T follicular helper cell (primary cell): Measurements from ENCODE around the gene ATP2B2.
"Not testable (repeated sequence)": the region's sequence is repeated elsewhere in the genome, so short reads cannot be mapped to it uniquely, and the experiment has no call there.

Source experiments
- DNase-seq: peaks from one replicate; pipeline ENCODE4 v3.0.0-alpha.2; 2020; ENCODE audit warnings: low read depth

Gene ATP2B2

GRCh38 chr3:10382892-10383849, 122.2 kb downstream of the ATP2B2 start:
- DNase-seq, result no peak

DNA sequence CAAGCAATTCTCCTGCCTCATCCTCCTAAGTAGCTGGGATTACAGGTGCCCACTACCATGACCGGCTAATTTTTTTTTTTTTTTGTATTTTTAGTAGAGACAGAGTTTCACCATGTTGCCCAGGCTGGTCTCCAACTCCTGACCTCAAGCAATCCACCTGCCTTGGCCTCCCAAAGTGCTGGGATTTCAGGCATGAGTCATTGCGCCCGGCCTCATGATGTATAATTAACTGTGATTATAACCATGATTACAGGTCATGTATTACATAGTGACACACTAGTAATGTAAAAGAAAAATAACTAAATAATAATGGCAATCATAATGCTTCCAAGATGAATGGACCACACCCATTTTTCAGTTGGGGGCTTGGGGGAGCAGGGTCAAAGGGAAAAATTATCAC, 122.9 kb downstream of the ATP2B2 start:
- DNase-seq, result not testable (repeated sequence)

DNA sequence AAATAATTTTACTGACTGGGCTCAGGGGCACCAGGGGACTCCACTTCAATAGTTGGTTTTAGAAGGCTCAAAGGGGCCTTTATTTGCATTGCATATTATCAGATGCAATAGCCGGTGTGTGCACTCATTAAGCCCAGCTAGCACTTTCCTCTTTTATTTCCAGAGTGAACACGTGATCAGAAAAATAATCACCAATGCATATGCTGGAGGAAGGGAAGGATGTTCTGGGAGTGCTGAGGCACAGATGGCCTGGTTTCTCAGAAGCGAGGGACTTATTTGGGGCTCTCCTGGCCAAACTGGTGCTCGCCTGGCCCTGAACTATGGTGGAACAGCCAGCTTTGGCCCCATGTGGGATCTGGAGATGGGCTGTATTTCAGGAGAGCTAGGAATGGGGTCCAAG, 124.0 kb downstream of the ATP2B2 start:
- no peak for DNase-seq

- no peak for DNase-seq
Measured at GRCh38 chr3:10380906-10381305, 124.5 kb downstream of the ATP2B2 start.

DNA sequence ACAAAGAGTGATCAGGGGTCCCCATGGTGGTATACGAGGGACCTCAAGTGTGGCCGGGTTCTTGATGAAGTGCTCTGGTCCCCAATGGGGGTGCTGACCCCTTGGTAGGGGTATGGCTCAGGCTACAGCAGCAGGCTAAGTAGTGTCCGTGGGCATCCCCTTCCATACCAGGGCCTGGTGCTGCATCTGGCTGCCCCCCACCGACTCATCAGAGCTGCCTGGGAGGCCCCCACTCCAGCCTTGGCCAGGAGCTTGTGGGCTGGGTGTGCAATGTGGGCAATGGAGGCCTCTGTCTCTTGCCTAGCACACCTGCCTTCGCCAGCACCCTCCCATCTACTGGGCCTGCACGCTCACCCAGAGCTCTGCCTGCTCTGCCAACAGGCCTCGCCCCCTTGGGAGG, 125.4 kb downstream of the ATP2B2 start:
- DNase-seq, result no peak

DNA sequence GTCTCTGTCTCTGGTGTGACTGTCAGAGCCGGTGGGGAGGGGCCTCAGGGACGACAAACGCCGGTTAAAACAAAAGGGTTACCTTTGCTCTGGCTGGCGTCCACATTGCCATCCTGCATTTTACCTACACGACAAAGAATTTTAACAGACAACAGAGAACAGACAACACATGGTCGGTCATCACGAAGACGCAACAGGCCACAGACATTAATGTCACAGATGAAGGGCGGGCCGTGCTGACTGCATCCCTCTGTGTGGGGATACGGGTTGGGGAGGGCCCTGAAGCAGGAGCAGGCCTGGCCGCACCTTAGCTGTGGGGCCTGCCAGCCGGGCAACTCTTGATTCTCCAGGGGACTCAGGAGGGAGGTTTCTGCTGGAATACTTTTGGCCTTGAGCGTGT, 126.2 kb downstream of the ATP2B2 start:
- DNase-seq, result no peak

GRCh38 chr3:10378742-10379141, 126.6 kb downstream of the ATP2B2 start:
- no peak for DNase-seq

DNA sequence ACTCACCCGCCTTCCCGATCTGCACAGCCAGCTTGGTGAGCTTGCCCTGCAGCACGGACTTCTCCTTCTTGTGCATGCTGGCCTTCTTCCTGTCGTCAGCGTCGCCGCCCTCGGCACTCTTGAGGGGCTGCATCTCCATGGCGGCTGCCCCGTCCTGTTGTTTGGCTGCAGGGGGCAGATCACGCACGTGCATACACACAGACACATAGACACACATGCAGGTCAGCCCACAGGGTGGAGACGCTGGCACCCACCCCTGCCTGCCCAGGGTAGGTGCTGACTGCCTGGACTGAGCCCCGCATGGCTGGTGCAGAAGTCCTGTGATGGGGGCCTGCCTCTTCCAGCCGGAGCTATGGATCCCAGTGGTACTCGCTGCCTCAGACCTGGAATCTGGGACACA, 127.1 kb downstream of the ATP2B2 start:
- no peak for DNase-seq

- DNase-seq, result no peak
Measured at GRCh38 chr3:10377148-10377725, 128.1 kb downstream of the ATP2B2 start.

DNA sequence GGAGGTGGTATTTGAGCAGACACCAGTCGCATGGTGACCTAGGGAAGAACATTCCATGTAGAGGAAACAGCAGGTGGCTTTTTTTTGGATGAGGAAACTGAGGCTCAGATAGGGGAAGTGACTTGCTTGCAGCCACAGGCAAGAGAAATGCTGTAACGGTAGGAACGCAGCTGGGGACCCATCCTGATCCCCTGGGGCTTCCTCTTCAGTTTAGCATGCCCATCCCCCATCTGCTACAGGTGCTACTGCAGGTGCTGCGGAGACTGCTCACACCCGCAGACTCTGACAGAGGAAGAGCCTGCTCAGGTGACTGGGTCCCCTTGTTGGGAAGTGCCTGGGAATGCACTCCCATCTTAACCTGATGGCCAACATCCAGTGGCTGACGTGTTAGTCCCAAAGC, 129.0 kb downstream of the ATP2B2 start:
- no peak for DNase-seq

DNA sequence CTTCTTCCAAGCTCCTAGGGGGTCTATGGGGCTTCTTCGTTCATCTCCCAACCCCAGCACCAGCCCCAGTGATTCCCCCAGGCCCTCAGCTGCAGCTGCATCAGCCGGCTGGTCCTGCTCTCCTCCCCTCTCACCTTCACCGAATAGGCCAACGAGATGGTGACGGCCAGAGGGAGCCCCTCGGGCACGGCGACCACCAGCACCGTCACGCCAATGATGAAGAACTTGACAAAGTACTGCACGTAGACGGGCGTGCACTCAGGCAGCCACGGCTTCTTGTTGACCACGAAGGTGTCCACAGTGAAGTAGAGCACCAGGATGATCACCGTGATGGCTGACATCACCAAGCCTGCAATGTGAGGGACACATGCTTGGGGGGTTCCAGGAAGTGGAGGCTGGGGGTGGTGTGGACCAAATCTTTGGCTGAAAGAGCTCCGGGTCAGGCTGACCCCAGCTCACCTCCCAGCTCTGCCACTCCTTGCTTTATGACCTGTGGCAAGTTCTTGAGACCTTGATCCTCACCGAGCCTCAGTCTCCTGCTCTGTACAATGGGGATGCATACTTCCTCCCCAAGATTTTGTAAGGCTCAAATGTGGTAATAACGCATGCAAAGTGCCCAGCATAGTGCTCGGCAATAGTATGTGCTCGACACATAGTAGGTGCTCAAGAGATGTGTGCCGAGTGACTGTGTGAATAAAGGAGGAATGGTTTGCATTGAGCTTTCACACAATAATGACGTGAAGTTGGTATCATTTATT, 129.9 kb downstream of the ATP2B2 start:
- no peak for DNase-seq

- no peak for DNase-seq
Measured at GRCh38 chr3:10374311-10374710, 131.1 kb downstream of the ATP2B2 start.

- DNase-seq, result no peak
Measured at GRCh38 chr3:10373686-10374261, 131.6 kb downstream of the ATP2B2 start.

DNA sequence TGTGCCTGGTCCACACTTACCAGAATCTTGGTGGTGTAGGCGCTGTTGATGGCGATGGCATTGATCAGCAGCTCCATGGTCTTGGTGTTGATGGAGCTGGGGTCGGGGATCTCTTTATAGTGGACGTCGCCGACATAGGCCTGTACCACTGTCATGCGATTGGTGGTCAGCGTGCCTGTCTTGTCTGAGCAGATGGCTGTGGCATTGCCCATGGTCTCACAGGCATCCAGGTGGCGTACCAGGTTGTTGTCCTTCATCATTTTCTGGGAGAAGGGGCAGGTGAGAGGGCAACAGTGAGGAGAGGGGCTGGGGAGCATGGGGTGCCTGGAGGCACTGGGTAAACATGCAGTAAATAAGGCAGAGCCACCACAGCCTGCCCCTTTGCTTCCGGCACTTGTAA, 133.6 kb downstream of the ATP2B2 start:
- no peak for DNase-seq

GRCh38 chr3:10371167-10371566, 134.2 kb downstream of the ATP2B2 start:
- DNase-seq, result no peak

GRCh38 chr3:10370429-10370828, 135.0 kb downstream of the ATP2B2 start:
- DNase-seq, result no peak

DNA sequence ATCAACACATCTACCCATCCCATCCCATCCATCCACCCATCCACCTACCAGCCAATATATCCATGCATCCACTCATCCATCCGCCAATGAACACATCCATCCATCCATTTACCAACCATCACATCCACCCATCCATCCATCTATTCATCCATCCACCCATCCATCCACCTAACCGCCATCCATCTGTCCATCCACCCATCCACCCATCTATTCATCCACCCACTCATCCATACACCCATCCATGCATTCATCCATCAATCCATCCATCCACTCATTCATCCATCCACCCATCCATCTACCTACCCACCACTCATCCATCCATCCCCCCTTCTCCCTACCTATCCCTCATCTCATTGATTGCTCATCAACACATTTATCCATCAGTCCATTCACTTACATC, 136.9 kb downstream of the ATP2B2 start:
- DNase-seq, result no peak

- no peak for DNase-seq
Measured at GRCh38 chr3:10367506-10367905, 137.9 kb downstream of the ATP2B2 start.

- DNase-seq, result no peak
Measured at GRCh38 chr3:10366651-10367101, 138.7 kb downstream of the ATP2B2 start.

- DNase-seq, result no peak
Measured at GRCh38 chr3:10365791-10366190, 139.6 kb downstream of the ATP2B2 start.

DNA sequence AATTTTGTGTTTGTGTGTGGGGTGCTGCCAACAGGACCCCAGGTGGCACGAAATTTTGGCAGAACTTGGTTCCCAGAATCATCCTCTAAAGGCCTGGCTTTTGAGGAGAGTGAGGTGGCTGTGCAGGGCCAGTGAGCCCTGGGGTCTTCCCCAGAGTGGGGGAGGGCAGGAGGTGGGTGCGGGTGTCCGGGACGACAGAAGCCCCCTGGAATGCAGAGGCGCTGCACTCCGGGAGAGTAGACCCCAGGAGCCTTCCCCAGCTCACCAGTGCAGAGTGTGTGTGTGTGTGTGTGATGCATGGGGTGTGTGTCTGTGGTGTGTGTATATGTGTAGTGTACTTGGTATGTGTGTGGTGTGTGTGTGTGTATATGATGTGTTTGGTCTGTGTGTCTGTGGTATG, 140.1 kb downstream of the ATP2B2 start:
- no peak for DNase-seq

DNA sequence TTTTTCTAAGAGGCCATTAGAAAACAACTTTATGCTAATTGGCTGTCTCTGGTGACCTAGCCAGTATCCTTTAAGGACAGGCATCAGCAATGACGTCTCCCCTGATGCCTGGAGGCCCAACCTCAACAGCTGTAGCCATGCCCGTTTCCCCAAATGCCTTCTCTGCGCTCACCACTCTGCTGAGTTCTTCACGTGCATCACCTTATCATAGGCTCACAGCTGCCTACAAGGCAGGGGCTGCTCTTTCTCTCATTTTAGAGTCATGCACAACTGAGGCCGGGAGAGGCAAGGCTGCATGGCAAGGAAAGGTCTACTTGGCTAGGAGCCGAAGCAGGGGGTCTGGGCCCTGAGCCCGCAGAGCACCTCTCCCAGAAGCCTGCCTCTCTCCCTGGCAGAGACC, 140.6 kb downstream of the ATP2B2 start:
- no peak for DNase-seq
